Mesangial cell (primary cell): Measurements from ENCODE around the gene ST3GAL3. TPM values are rescaled to one million over a fixed set of nuclear protein-coding genes. Genes with fewer than 3 reads are reported as not detected.

ENCODE experiments used
- total RNA-seq: library from RNA; depleted of rRNA; stranded (reverse); fragments of >200 nt; gene quantifications from 2 replicates; pipeline ENCODE4 v1.2.3, GENCODE V29; 2015

The ST3GAL3 gene
- 13.9 and 15.3 TPM in 2 replicates for total RNA-seq

DNA sequence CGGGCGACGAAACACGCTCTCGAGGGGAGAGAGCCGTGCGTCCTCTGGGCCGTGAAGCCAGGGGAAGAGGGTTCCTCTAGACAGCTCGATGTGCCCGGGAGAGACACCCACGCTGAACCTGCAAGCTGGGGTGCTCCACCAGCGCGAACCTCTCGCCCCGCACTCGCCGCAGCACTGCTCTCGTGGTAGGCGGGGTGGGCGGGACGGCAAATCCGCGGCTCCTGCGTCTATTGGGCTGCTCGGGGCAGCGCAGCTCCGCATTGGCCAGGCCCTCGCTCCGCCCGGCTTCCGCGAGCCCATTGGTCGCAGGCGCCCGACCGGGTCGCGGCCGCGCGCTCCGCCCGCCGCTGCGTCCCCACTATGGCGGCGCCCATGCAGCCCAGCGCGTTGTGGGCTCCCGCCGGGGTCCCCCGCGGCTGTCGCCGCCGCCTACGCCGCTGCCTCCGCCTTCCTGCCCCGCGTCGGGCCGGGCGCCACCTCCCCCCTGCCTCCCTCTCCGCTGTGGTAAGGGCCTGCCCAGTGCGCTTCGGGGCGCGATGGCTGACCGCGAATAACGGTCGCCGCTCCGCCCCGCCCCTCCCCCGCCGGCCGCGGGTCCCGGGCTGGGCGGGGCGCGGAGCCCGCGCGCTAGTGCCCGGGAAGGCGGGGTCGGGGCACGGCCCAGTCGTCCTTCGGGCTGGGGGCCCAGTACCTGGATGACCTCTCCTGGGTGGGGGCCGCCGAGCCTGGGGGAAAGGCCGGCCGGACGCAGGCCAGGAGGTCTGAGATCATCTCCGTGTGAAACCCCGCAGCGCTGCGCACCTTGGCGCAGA is at the start of gene ST3GAL3:
Gene ST3GAL3 (plus strand): TSS at position 347 of the 812 bp plus-strand sequence. CDS start 28,727 bp downstream, outside the sequence.

GRCh38 chr1:43933386-43934100 is 226.2 kb downstream of the ST3GAL3 start, which contains the start of gene ARTN:
ARTN (plus strand) TSS chr1:43933801; CDS start chr1:43935657, 1,856 bp downstream.

GRCh38 chr1:43946236-43947060 is 239.1 kb downstream of the ST3GAL3 start, which contains the start of gene IPO13:
IPO13 (plus strand) TSS chr1:43946950; CDS start chr1:43947601, 651 bp downstream.

GRCh38 chr1:43969746-43970466 is 262.6 kb downstream of the ST3GAL3 start, which contains the start of gene DPH2:
DPH2 (plus strand) TSS chr1:43970010; CDS start chr1:43970176, 166 bp downstream.

DNA sequence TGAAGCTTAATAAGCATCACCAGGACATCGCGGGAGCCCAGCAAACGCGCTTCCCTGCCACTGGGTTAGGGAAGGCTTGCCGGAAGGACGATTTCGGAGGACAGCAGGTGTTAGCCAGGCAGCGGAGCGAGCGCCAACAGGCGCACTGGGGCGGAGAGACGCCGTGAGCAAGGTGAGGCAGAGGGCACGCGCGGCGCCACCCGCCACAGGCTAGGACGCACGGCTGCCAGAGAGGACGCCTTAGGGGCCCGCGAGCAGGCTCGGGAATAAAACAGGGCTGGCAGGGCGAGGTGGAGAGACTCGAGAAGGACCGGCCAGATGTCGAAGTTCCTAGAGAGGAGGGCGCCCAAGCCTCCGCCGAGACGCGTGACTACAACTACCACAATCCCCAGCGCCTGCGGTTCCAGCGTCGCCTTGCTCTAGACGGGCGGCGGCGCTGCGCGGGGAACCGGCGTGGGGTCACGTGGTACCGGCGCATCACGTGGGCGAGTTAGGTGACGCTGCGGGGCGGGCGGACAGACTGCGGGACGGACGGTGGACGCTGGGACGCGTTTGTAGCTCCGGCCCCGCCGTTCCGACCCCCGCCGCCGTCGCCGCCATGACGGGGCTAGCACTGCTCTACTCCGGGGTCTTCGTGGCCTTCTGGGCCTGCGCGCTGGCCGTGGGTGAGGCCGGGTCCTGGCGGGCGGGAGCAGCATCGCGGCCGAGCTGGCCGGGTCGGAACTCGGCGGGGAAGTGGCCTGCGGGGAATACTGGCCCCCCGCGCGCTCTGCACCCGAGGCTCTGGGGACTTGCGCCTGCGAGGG is 267.3 kb downstream of the ST3GAL3 start, which contains the start of gene ATP6V0B:
Gene ATP6V0B (plus strand): TSS at position 518 of the 806 bp plus-strand sequence. CDS start 81 bp downstream, at position 599.

GRCh38 chr1:43978551-43979260 is 271.4 kb downstream of the ST3GAL3 start, which contains the start of gene B4GALT2:
B4GALT2 (plus strand) TSS chr1:43979210; CDS start chr1:43981161, 1,951 bp downstream.

Other genes with a start within 250 kb of the ST3GAL3 start
- 138 and 217 TPM in 2 replicates for gene PTPRF, start 176.7 kb upstream of the ST3GAL3 start, total RNA-seq
- gene KDM4A, start 57.4 kb upstream of the ST3GAL3 start, total RNA-seq = 19.7 and 30.2 TPM in 2 replicates
- gene ARTN, start 226.3 kb downstream of the ST3GAL3 start, total RNA-seq = 0.38 TPM in 1 of 2 replicates, not detected in the other
- gene IPO13, start 239.4 kb downstream of the ST3GAL3 start, total RNA-seq = 24.3 and 29.8 TPM in 2 replicates